GM19023 (cell line): Measurements from ENCODE around the gene CSTB.

Experiments used
- ATAC-seq: cut with Tn5 transposase; IDR thresholded peaks from one replicate; pipeline ENCODE4 v1.9.1; 2021; ENCODE audit warnings: mild to moderate bottlenecking, moderate library complexity; ENCODE audit not compliant: unreplicated experiment

Gene CSTB

DNA sequence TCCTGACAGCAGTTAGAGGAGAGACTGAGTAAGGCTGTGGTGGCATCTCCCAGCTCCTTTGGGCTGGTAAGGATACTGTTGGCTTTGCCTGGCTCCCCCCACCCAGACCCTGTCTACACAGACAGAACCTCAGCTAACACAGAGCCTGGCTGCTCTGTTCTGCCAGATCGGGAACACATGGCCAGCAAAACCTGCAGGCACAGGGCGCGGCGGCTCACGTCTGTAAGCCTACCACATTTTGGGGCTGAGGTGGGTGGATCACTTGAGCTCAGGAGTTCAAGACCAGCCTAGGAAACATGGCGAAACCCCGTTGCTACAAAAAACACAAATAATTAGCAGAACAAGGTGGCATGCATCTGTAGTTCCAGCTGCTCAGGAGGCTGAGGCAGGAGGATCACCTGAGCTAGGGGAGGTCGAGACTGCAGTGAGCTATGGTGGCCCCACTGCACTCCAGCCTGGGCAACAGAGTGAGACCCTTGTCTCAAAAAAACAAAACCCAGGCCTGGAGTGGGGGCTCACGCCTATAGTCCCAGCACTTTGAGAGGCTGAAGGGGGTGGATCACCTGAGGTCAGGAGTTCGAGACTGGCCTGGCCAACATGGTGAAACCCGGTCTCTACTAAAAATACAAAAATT, 6.7 kb downstream of the CSTB start:
- ATAC-seq: no peak

GRCh38 chr21:43768868-43769167, 7.3 kb downstream of the CSTB start:
- ATAC-seq: no peak

DNA sequence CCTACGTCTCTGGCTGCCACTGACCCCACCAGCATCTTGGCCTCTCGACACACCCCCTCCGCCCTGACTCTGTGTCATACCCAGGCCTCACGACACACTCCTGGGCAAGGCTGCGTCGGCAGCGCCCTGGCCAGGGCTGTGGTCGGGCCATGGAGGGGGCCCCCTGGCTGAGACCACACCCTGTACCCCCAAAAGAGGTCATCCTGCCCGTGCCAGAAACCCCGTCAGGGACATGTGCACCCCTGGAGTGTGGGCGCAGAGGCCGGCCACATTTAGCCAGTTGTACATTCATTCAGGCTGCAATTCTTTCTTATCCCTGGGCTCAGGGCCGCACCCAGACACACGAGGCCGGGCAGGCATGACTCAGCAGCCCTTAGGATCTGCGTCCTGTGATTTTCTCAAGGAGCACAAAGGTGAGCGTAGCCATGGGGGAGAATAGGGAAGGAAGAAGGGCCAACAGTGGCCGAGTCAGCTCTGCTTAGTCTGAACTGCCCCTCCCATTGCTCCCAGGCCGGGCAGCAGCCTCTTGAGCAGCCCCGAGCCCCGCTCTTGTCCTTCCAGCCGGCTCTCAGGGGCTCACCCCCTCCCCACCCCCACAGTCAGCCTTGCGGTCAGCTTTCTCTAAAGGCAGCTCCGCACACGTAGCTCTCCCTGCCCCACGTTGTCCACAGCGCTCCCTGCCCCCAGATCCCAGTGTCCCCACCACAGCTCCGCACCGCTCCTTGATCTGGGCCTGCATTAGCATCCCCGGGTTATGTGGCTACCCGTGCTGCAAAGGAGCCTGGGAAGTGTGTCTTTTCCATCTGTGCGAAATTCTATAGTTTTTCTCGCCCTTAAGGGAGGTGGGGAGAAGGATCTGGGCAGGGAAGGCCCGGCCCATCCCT, 7.9 kb downstream of the CSTB start:
- no peak for ATAC-seq

GRCh38 chr21:43767498-43767983, 8.6 kb downstream of the CSTB start:
- no peak for ATAC-seq

GRCh38 chr21:43766734-43767497, 9.2 kb downstream of the CSTB start:
- no peak for ATAC-seq

DNA sequence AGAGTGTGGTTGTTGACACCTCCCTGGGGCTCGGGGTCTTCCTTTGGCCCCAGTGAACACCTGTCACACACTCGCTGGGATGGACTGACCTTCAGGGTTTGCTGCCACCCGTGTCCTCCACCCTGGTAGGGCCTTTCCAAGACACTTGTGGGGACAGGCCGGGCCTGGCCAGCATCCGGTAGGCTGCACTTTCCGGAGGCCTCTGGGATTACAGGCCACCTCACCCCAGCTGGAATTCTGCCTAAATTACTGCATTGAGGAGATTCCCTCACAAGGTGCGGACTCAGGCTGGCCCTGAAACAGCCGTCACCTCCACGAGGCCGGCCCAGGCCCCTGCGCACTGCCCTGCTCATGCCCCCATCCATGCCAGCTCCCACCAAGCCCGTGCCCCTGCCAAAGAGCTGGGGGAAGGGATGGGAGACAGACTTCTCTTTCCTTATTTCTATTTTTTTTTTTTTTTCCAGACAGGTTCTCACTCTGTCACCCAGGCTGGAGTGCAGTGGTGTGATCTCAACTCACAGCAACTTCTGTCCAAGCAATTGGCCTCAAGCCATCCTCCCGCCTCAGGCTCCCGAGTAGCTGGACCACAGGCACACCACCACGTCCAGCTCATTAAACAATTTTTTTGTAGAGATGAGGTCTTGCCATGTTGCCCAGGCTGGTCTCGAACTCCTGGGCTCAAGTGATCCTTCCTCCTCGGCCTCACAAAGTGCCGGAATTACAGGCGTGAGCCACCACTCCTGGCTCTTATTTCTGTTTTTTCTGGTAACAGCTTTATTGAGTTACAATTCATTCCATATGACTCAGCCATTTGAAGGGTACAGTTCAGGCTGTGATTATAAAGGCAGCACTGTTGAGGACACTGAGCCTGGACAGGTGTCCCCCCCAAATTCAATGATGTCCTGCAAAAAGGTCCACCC, 11.3 kb downstream of the CSTB start:
- ATAC-seq: no peak

DNA sequence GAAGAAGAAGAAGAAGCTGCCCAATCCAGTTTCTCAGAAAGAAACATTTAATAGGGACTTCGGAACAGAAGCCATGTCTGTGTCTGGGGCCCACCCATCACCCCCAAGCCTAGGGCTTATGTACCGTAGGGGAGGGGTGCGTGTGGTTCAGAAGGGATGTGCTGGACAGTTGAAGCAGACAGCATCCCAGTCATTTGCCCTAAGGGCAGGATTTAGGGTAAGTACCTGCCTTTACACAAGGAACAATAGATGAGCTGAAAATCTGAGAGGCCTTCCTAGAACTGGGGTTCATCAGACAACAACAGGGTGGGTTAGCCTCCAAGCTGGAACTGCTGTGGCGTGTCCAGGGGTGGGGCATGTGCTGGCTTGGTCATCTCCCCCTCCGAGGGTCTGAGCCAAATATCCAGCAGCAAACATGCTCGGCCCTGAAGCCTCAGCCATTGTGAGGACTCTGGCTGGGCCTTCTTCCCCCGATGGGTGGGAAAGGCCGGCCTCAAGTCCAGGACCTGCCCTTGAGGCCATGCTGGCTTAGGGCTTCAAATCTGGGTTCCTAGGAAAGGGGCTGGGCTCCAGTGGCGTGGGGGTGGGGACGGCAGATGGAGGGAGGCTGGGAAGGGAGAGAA, 12.1 kb downstream of the CSTB start:
- ATAC-seq: no peak

GRCh38 chr21:43762303-43763128, 13.6 kb downstream of the CSTB start:
- ATAC-seq: no peak

DNA sequence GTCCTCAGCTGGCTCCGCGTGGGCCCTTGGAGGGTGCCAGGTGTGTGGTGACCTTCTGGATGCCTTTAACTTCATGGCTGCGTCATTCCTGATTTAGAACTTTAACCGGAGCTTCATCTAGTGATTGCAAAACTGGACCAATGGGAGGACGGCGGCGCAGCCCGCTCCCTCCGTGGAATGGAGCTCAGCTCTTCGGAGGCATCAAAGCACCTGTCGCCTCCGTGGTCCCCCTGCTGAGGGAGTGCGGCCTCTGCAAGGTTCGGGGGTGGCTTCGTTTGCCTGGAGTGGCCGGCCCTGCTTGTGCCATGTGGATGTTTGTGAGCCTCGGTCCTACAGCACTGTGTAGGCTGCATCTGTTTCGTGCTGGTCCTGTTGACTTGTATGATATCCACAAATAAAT, 14.2 kb downstream of the CSTB start:
- ATAC-seq: no peak

DNA sequence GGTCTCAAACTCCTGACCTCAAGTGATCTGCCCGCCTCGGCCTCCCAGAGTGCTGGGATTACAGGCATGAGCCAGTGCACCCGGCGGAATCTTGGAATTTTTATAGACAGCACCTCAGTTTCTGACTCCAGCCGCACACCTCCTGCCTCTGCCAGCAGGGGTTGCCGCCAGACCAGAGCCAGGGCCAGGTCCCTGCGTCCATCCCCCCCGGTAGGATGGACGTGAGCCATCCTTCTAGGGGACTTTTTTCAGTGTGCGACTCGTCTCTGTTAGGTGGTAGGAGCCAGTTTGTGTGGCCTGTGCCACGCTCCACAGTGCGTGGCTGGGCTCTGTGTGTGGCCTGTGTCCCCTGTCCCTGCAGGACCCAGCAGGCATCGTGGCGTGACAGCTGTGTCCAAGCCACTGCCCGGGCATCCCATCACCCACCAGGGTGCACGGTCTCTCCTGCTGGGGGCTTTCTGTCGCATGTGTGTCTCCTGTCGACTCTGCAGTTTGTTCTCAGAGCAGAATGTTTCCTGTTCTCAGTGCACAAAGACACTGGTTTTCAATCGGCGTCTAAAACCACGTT, 15.6 kb downstream of the CSTB start:
- ATAC-seq: no peak

- ATAC-seq: no peak
Observed at GRCh38 chr21:43759651-43760050, 16.5 kb downstream of the CSTB start.

GRCh38 chr21:43758811-43759210, 17.3 kb downstream of the CSTB start:
- no peak for ATAC-seq

DNA sequence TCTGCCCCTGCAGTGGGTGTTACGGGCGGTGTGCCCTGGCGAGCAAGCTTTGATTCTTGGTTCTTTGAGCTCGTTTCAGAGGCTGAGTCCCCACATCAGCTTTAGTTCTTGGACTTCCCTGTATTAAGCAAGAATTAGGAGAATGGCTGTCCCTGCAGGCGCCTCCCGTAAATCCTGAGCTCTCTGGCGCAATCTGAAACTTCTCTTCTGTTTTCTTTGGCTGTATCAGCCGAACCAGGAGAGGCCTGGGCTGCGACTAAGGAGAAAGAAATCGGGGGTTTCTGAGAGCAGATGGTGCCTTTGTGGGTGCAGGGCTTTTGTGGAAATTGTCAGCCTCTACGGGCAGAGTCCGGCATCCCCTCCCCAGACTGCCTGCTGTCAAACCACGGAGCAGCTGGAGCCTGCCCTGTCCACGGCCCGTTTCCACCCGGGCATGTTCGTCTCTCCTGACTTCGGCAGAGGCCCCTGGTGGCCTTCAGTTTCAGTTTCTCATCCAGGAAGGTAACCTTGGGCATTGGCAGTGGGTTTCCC, 17.9 kb downstream of the CSTB start:
- ATAC-seq: no peak

DNA sequence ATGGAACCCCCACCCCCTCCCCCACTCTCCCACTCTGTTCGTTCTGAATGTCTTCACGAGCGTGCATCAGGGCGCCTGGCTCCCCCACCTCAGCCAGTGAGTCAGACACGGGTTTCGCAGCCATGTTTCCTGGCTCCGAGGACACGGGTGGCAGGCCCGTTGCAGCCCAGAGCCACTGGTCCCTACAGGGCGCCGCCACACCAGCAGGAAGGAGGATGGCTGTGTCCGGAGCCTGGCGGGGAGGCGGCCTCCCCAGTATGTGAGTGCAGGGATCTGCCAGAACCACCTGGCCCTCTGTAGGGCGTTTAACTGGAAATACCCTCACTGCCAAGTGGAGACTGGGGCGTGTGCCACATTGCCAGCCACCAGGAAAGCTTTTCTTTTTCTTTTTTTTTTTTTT, 18.5 kb downstream of the CSTB start:
- ATAC-seq: no peak

- ATAC-seq: no peak
Observed at GRCh38 chr21:43755820-43756594, 20.1 kb downstream of the CSTB start.

GRCh38 chr21:43754948-43755781, 20.9 kb downstream of the CSTB start:
- ATAC-seq: no peak

DNA sequence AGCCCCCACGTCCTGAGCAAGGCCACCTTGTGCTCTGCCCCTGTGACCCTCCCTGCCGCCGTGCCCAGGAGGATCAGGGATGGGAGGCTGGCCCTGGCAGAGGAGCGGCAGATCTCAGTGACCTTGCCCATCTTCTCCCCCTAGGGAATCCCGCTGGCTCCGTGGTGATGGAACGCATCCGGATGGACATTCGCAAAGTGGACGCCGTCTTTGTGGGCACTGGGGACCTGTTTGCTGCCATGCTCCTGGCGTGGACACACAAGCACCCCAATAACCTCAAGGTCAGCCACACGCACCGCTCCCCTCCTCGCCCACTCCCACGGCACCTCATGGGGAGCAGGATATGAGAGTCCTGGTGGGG, 22.7 kb downstream of the CSTB start:
- ATAC-seq: no peak
